ENCODE results near the gene GH2.
"Not testable (repeated sequence)": the region's sequence is repeated elsewhere in the genome, so short reads cannot be mapped to it uniquely, and the experiment has no call there.

GH2 gene

DNA sequence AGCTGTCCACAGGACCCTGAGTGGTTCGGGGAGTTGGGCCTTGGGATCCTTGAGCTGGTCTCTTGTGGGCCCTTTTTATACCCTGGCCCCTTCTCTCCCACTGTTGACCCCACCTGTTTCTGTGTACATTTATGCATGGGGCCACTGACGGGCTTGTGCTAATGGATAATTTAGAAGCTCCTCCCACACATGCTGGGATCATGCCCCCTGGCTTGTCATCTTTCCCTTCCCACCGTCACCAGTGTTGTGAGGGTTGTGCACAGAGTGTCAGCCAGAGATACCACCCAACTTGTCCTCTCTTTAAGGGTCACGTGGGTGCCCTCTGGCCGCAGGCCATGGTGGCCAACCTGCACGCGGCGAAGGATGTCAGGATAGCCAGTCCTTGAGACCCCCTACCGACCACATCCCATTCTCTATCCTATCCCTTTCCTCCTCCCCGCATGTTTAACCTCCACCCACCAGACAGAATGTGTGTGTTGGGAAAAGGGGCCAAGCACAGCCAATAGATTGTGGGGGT, 37.1 kb upstream of the GH2 start, which contains the start of gene GH1:
Gene GH1 (minus strand): TSS at position 51 of the 517 bp plus-strand sequence. CDS start 63 bp downstream, outside the sequence.
- TF ChIP-seq, protein P1, sequence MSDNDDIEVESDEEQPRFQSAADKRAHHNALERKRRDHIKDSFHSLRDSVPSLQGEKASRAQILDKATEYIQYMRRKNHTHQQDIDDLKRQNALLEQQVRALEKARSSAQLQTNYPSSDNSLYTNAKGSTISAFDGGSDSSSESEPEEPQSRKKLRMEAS (IDR thresholded peaks at IDR 0.05): not testable (repeated sequence)
- TF ChIP-seq NFIC (IDR thresholded peaks at IDR 0.05); YY1 (IDR thresholded peaks at IDR 0.05; ENCODE audit: low read depth): not testable (repeated sequence)

DNA sequence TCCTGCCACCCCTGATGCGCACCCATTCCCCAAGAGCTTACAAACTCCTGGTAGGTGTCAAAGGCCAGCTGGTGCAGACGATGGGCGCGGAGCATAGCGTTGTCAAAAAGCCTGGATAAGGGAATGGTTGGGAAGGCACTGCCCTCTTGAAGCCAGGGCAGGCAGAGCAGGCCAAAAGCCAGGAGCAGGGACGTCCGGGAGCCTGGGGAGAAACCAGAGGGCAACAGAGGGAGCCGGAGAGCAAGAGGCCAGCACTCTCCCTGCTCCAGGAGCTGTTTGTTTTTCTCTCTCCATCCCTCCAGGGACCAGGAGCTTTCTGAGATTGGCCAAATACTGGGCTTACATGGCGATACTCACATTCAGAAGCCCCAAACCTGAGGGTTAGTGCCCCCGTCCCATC, 36.6 kb upstream of the GH2 start:
- no peak for TF ChIP-seq TEAD4 (IDR thresholded peaks at IDR 0.05)

DNA sequence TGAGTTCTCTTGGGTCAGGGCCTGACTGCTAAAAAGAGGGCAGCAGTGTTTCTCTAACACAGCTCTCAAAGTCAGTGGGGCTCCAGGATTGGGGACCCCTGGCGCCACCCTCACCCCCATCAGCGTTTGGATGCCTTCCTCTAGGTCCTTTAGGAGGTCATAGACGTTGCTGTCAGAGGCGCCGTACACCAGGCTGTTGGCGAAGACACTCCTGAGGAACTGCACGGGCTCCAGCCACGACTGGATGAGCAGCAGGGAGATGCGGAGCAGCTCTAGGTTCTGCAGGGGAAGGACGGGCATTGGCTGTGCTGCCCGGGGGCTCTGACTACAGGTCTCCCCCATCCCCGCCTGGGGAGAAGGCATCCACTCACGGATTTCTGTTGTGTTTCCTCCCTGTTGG, 35.9 kb upstream of the GH2 start:
- TF ChIP-seq, protein P2, sequence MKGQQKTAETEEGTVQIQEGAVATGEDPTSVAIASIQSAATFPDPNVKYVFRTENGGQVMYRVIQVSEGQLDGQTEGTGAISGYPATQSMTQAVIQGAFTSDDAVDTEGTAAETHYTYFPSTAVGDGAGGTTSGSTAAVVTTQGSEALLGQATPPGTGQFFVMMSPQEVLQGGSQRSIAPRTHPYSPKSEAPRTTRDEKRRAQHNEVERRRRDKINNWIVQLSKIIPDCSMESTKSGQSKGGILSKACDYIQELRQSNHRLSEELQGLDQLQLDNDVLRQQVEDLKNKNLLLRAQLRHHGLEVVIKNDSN (IDR thresholded peaks at IDR 0.05): no peak
- TF ChIP-seq RAD21 (IDR thresholded peaks at IDR 0.05; ENCODE audit: low read depth) (no peak), TCF12 (IDR thresholded peaks at IDR 0.05; ENCODE audit: low read depth) (no peak), EP300 (IDR thresholded peaks at IDR 0.05; ENCODE audit: borderline replicate concordance) (no peak), ZBTB7A (IDR thresholded peaks at IDR 0.05; ENCODE audit: low read depth) (no peak), TEAD4 (IDR thresholded peaks at IDR 0.05) (no peak), FOXM1 (IDR thresholded peaks at IDR 0.05; ENCODE audit: borderline replicate concordance, low read depth) (no peak), TAF1 (IDR thresholded peaks at IDR 0.05; ENCODE audit: low read depth) (no peak)
- TF ChIP-seq, protein P1 (IDR thresholded peaks at IDR 0.05): no peak

DNA sequence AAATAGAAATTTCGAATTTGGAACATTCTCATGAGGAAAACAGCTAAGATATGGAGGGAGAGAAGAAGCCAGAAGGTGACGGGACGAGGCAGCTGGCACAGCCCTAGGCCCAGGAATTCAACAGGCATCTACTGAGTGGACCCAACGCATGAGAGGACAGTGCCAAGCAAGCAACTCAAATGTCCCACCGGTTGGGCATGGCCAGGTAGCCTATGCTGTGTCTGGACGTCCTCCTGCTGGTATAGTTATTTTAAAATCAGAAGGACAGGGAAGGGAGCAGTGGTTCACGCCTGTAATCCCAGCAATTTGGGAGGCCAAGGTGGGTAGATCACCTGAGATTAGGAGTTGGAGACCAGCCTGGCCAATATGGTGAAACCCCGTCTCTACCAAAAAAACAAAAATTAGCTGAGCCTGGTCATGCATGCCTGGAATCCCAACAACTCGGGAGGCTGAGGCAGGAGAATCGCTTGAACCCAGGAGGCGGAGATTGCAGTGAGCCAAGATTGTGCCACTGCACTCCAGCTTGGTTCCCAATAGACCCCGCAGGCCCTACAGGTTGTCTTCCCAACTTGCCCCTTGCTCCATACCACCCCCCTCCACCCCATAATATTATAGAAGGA, 34.9 kb upstream of the GH2 start:
- no peak for TF ChIP-seq TCF12 (IDR thresholded peaks at IDR 0.05; ENCODE audit: low read depth)

DNA sequence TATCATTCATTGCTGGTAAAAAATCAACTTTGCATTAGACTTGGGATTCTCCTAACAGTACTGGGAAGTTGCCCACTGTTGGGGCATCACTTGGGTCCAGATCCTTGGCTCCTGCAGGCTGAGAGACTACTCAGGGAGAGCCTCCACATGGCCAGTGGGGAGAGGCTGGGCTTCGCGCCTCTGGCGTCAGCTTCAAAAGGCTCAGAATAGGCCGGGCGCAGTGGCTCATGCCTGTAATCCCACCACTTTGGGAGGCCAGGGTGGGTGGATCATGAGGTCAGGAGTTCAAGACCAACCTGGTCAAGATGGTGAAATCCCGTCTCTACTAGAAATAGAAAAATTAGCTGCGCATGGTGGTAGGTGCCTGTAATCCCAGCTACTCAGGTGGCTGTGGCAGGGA, 32.7 kb upstream of the GH2 start:
- TF ChIP-seq, protein P2 (IDR thresholded peaks at IDR 0.05): no peak
- TF ChIP-seq, protein P3, sequence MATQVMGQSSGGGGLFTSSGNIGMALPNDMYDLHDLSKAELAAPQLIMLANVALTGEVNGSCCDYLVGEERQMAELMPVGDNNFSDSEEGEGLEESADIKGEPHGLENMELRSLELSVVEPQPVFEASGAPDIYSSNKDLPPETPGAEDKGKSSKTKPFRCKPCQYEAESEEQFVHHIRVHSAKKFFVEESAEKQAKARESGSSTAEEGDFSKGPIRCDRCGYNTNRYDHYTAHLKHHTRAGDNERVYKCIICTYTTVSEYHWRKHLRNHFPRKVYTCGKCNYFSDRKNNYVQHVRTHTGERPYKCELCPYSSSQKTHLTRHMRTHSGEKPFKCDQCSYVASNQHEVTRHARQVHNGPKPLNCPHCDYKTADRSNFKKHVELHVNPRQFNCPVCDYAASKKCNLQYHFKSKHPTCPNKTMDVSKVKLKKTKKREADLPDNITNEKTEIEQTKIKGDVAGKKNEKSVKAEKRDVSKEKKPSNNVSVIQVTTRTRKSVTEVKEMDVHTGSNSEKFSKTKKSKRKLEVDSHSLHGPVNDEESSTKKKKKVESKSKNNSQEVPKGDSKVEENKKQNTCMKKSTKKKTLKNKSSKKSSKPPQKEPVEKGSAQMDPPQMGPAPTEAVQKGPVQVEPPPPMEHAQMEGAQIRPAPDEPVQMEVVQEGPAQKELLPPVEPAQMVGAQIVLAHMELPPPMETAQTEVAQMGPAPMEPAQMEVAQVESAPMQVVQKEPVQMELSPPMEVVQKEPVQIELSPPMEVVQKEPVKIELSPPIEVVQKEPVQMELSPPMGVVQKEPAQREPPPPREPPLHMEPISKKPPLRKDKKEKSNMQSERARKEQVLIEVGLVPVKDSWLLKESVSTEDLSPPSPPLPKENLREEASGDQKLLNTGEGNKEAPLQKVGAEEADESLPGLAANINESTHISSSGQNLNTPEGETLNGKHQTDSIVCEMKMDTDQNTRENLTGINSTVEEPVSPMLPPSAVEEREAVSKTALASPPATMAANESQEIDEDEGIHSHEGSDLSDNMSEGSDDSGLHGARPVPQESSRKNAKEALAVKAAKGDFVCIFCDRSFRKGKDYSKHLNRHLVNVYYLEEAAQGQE (IDR thresholded peaks at IDR 0.05; ENCODE audit: low read depth): no peak
- TF ChIP-seq NFIC (IDR thresholded peaks at IDR 0.05): no peak
- no peak for TF ChIP-seq ZBTB7A (IDR thresholded peaks at IDR 0.05; ENCODE audit: low read depth)
- TF ChIP-seq TAF1 (IDR thresholded peaks at IDR 0.05; ENCODE audit: low read depth): no peak
- TF ChIP-seq RAD21 (IDR thresholded peaks at IDR 0.05; ENCODE audit: low read depth): no peak
- no peak for TF ChIP-seq YY1 (IDR thresholded peaks at IDR 0.05; ENCODE audit: low read depth)
- no peak for TF ChIP-seq EGR1 (IDR thresholded peaks at IDR 0.05)
- no peak for TF ChIP-seq FOXM1 (IDR thresholded peaks at IDR 0.05; ENCODE audit: borderline replicate concordance, low read depth)
- no peak for TF ChIP-seq EP300 (IDR thresholded peaks at IDR 0.05; ENCODE audit: borderline replicate concordance)
- TF ChIP-seq, protein P1 (IDR thresholded peaks at IDR 0.05): no peak
- no peak for TF ChIP-seq CREB1 (IDR thresholded peaks at IDR 0.05; ENCODE audit: low read depth)
- no peak for TF ChIP-seq TEAD4 (IDR thresholded peaks at IDR 0.05)
- no peak for TF ChIP-seq CEBPB (IDR thresholded peaks at IDR 0.05)
- TF ChIP-seq TCF12 (IDR thresholded peaks at IDR 0.05; ENCODE audit: low read depth): no peak

DNA sequence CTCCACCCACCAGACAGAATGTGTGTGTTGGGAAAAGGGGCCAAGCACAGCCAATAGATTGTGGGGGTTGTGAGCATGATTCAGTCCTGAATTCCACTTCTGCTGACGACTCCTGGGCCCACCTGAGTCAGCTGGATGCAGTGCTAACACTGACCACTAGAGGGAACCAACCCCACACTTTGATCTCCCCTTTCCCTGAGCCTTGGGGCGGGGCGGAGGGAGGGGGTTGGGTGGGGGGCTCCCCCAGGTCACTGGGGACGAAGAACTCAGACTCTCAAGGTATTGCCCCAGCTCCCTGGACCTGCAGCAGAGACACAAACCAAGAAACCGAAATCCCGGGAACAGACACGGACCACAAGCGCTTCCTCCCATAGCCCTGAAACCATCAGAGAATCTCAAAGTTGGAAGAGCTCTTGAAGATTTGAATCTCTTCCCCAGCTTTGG, 29.9 kb upstream of the GH2 start:
- TF ChIP-seq, protein P1 (IDR thresholded peaks at IDR 0.05): no peak
- TF ChIP-seq RAD21 (IDR thresholded peaks at IDR 0.05; ENCODE audit: low read depth): peak; percentile 73

DNA sequence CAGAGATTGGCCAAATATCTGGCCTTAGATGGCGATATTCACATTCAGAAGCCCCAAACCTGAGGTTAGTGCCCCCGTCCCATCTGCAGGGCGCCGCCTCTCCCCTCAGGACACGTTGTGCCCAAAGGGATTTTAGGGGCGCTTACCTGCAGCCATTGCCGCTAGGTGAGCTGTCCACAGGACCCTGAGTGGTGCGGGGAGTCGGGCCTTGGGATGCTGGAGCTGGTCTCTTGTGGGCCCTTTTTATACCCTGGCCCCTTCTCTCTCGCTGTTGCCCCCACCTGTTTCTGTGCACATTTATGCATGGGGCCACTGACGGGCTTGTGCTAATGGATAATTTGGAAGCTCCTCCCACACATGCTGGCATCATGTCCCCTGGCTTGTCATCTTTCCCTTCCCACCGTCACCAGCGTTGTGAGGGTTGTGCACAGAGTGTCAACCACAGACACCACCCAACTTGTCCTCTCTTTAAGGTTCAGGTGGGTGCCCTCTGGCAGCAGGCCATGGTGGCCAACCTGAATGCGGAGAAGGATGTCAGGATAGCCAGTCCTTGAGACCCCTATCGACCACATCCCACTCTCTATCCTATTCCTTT, 29.4 kb upstream of the GH2 start, which contains the start of gene CSHL1:
Gene CSHL1 (minus strand): TSS at position 218 of the 595 bp plus-strand sequence. CDS start 62 bp downstream, at position 156.
- TF ChIP-seq, protein P2 (IDR thresholded peaks at IDR 0.05): no peak
- TF ChIP-seq EGR1 (IDR thresholded peaks at IDR 0.05): no peak
- TF ChIP-seq NFIC (IDR thresholded peaks at IDR 0.05): no peak
- no peak for TF ChIP-seq CEBPB (IDR thresholded peaks at IDR 0.05)
- no peak for TF ChIP-seq EP300 (IDR thresholded peaks at IDR 0.05; ENCODE audit: borderline replicate concordance)
- TF ChIP-seq, protein P1 (IDR thresholded peaks at IDR 0.05): no peak
- TF ChIP-seq TEAD4 (IDR thresholded peaks at IDR 0.05): no peak
- no peak for TF ChIP-seq YY1 (IDR thresholded peaks at IDR 0.05; ENCODE audit: low read depth)
- TF ChIP-seq ZBTB7A (IDR thresholded peaks at IDR 0.05; ENCODE audit: low read depth): no peak
- TF ChIP-seq, protein P3 (IDR thresholded peaks at IDR 0.05; ENCODE audit: low read depth): no peak
- no peak for TF ChIP-seq CREB1 (IDR thresholded peaks at IDR 0.05; ENCODE audit: low read depth)
- TF ChIP-seq FOXM1 (IDR thresholded peaks at IDR 0.05; ENCODE audit: borderline replicate concordance, low read depth): no peak
- no peak for TF ChIP-seq TAF1 (IDR thresholded peaks at IDR 0.05; ENCODE audit: low read depth)
- TF ChIP-seq TCF12 (IDR thresholded peaks at IDR 0.05; ENCODE audit: low read depth): no peak
- no peak for TF ChIP-seq RAD21 (IDR thresholded peaks at IDR 0.05; ENCODE audit: low read depth)

All from Ishikawa (cell line).